Calu3 (cell line): Measurements from ENCODE around the gene NNMT. TPM values are rescaled to one million over a fixed set of nuclear protein-coding genes. Genes with fewer than 3 reads are reported as not detected.

Source experiments
- BruUV-seq: library from RNA; stranded (reverse); fragments of 400-500 nt; replicated peaks from 2 replicates; lab custom pipeline; 2021; lab: Mats Ljungman, UMichigan
- CTCF ChIA-PET: fragments of 300-600 bp; sonication (Branson Sonifier 250); formaldehyde crosslinking; loops from one replicate; lab custom pipeline; 2022; ENCODE audit warnings: antibody characterized with exemption; lab: Charles Lee
- DNase-seq: peaks from one replicate; pipeline ENCODE4 v3.0.0; 2022
- H3K27ac Mint-ChIP-seq: one replicate; pipeline ENCODE4 v1.8.0; 2022; ENCODE audit warnings: mixed read lengths; ENCODE audit not compliant: unreplicated experiment
- H3K27me3 Mint-ChIP-seq: one replicate; pipeline ENCODE4 v1.8.0; 2022; ENCODE audit warnings: mixed read lengths; ENCODE audit not compliant: unreplicated experiment
- H3K36me3 Mint-ChIP-seq: one replicate; pipeline ENCODE4 v1.8.0; 2022; ENCODE audit warnings: mild to moderate bottlenecking, moderate library complexity, mixed read lengths; ENCODE audit not compliant: insufficient read depth, unreplicated experiment
- H3K4me1 Mint-ChIP-seq: one replicate; pipeline ENCODE4 v1.8.0; 2022; ENCODE audit warnings: mild to moderate bottlenecking, low read depth, mixed read lengths; ENCODE audit not compliant: unreplicated experiment
- H3K4me3 Mint-ChIP-seq: one replicate; pipeline ENCODE4 v1.8.0; 2022; ENCODE audit warnings: mild to moderate bottlenecking, low read depth, moderate library complexity, mixed read lengths; ENCODE audit not compliant: unreplicated experiment
- H3K9me3 Mint-ChIP-seq: one replicate; pipeline ENCODE4 v1.8.0; 2022; ENCODE audit warnings: low read depth, mixed read lengths; ENCODE audit not compliant: unreplicated experiment
- intact Hi-C: fragments of 100-400 bp; cut with micrococcal nuclease; formaldehyde crosslinking; loops from one replicate; pipeline ENCODE4 v1.10.0; 2022; ENCODE audit not compliant: unreplicated experiment
- total RNA-seq: library from RNA; stranded (reverse); gene quantifications from 2 replicates; pipeline ENCODE4 v1.2.3, GENCODE V29; 2022
- TF ChIP-seq, protein P1 (sequence below): fragments of 200-600 bp; IDR thresholded peaks from one replicate; pipeline ENCODE4 v1.8.0; 2022; ENCODE audit warnings: antibody characterized with exemption; ENCODE audit not compliant: unreplicated experiment

NNMT gene
- total RNA-seq, 1 experiment from 2014 or later = 116 TPM

DNA sequence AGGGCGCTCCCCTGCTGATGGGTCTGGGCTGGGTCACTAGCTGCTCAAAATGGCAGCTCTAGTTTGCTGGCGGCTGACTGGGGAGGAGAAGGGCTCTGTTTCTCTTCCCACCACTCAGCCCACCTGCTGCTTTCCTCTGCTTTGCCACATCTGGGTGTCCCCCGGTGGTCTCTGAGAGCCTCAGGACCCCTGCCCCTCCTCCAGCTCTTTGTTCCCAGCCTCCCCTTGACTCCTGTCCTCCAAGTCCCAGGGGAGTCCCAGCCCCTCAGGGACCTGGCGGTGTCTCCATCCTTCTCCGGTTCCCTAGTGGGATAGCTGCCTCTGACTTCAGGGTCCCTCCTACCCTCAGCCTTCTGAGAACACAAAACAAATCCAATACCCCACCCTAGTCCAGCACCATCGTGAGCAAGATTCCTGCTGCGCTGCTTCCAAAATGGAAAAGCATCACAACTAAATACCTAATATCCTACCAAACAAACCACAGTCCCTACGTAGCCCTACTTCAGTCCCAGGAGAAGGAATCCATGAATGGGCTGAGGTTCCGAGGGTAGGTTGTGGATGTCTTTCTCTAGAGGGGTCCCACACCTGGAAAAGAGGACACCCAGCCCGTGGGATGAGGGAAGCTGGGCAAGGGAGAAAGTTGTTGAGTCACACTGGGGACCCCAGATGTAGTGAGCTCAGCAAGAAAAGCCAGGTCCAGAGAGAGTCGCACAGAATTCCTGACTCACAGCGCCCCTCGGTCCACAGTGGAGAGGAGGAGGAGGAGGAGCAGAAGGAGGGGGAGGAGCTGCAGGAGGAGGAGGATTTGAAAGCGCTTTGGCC lies 45.0 kb upstream of the NNMT start:
- CTCF ChIA-PET = interaction anchor here (1.1 kb wide), 1 partner anchor 64 kb away, joined by 3 read pairs; no protein-coding TSS in a partner anchor
- no peak overlapping the region for H3K27ac Mint-ChIP-seq

DNA sequence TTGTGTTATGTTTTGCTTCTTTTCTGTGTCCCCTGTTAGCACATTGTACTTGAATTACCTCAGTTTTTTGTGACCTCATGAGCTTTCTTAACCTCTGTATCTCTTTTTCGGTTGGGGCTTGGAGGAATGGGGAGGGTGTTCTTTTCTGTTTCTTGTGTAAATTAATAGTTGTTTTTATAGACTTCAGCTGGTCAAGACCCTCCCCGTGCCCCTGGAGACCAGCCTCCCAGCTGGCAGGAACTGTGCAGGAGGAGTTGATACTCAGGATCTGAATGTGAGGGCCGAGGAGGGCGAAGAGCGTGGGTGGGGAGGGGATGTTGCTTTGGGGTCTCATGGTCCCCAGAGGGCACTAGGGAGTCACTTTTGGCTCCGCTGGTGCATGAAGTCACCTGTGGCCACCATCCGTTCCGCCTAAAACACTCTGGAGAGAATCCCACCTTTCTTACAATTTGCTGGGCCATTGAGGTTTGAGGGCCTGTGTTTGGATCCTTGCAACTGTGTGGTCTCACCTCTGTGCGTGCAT lies 44.3 kb upstream of the NNMT start:
- intact Hi-C loops = no loop called here
- H3K36me3 Mint-ChIP-seq = no peaks in the 10 kb centered on the region
- H3K27me3 Mint-ChIP-seq = peaks cover 56% of the 10 kb centered on the region
- H3K27ac Mint-ChIP-seq = no peak overlapping the region
- no peaks in the 10 kb centered on the region for H3K4me1 Mint-ChIP-seq
- no TSS peak for BruUV-seq
- no peaks in the 10 kb centered on the region for H3K9me3 Mint-ChIP-seq
- TF ChIP-seq, protein P1, sequence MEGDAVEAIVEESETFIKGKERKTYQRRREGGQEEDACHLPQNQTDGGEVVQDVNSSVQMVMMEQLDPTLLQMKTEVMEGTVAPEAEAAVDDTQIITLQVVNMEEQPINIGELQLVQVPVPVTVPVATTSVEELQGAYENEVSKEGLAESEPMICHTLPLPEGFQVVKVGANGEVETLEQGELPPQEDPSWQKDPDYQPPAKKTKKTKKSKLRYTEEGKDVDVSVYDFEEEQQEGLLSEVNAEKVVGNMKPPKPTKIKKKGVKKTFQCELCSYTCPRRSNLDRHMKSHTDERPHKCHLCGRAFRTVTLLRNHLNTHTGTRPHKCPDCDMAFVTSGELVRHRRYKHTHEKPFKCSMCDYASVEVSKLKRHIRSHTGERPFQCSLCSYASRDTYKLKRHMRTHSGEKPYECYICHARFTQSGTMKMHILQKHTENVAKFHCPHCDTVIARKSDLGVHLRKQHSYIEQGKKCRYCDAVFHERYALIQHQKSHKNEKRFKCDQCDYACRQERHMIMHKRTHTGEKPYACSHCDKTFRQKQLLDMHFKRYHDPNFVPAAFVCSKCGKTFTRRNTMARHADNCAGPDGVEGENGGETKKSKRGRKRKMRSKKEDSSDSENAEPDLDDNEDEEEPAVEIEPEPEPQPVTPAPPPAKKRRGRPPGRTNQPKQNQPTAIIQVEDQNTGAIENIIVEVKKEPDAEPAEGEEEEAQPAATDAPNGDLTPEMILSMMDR = no peak
- no peak for DNase-seq
- CTCF ChIA-PET = no interaction called here
- H3K4me3 Mint-ChIP-seq = no peak overlapping the region

More for the DNA sequence above, 45.0 kb upstream of the NNMT start:
- Mint-ChIP-seq H3K9me3 (no peaks in the 10 kb centered on the region), H3K4me3 (no peak overlapping the region), H3K36me3 (no peaks in the 10 kb centered on the region), H3K27me3 (peaks cover 59% of the 10 kb centered on the region), H3K4me1 (no peaks in the 10 kb centered on the region)
- DNase-seq = no peak
- TF ChIP-seq, protein P1 = no peak
- BruUV-seq = no TSS peak
- intact Hi-C loops = no loop called here

DNA sequence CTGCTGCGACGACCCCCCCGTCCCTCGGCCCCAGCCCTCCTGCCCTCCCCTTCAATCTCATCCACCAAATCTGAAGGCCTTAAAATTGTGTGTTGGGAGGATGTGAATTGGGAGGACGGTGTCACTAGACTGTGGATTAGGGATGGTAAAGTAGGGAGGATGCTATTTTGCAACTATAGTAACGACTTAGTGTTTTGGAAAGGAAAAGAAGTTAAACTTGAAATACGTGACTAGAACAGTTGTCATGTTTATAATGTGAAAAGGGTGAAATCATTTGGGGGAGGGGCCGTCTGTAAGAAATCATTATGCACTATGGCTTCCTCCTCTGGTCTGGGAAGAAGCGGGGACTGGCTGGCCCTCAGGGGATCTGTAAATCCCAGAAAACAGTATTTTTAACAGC lies 43.4 kb upstream of the NNMT start:
- Mint-ChIP-seq H3K36me3 (no peaks in the 10 kb centered on the region), H3K27ac (no peak overlapping the region), H3K4me3 (no peak overlapping the region), H3K4me1 (no peaks in the 10 kb centered on the region), H3K27me3 (peaks cover 56% of the 10 kb centered on the region), H3K9me3 (no peaks in the 10 kb centered on the region)
- intact Hi-C loops = no loop called here
- no TSS peak for BruUV-seq
- CTCF ChIA-PET = interaction anchor here (0.6 kb wide), 1 partner anchor 8 kb away, joined by 3 read pairs; no protein-coding TSS in a partner anchor
- no peak for DNase-seq
- TF ChIP-seq, protein P1 = no peak

DNA sequence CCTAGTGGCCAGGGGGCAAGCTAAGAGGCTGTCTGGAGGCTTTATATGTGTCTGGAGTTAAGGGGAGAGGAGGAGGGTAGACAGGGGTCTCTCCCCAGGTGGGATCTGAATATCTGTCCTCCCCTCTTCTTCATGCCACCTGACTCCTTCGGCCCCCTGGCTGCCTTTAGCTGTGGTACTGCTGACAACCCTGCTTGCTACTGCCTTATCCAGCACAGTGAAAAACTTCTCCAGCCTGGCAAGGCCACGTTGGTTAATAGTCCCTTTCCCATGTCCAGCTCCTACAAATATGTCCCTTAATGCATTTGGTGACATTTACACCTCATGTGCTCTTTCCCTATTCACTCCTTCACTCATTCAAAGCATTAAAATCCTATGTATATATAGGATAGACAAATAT lies 42.4 kb upstream of the NNMT start:
- no peak for DNase-seq
- Mint-ChIP-seq H3K4me1 (no peaks in the 10 kb centered on the region), H3K9me3 (no peaks in the 10 kb centered on the region), H3K4me3 (no peak overlapping the region), H3K27me3 (peaks cover 56% of the 10 kb centered on the region), H3K36me3 (no peaks in the 10 kb centered on the region), H3K27ac (no peak overlapping the region)
- intact Hi-C loops = no loop called here
- TF ChIP-seq, protein P1 = no peak
- CTCF ChIA-PET = no interaction called here
- BruUV-seq = no TSS peak
